ENCODE measurements around the gene B3GLCT. TPM values are rescaled to one million over a fixed set of nuclear protein-coding genes. Genes with fewer than 3 reads are reported as not detected.

Gene B3GLCT
- total RNA-seq, 1 donor from 2014 or later: 16.5 TPM

- DNase-seq (ENCODE audit: extremely low spot score, unreplicated experiment): no peak
- H3K36me3 Mint-ChIP-seq: peaks cover 3% of the 10 kb centered on the region
- H3K27ac Mint-ChIP-seq: no peak overlapping the region
- no peaks in the 10 kb centered on the region for H3K9me3 Mint-ChIP-seq
- peaks cover 19% of the 10 kb centered on the region for H3K4me1 Mint-ChIP-seq (ENCODE audit: unreplicated experiment)
- H3K27me3 Mint-ChIP-seq: peaks cover 49% of the 10 kb centered on the region
- H3K4me3 Mint-ChIP-seq: peak overlapping the region; percentile 60
- no peak for TF ChIP-seq CTCF (conservative IDR thresholded peaks at IDR 0.05)
These were observed 1.3 kb upstream of the B3GLCT start for GRCh38 chr13:31198519-31198918.

DNA sequence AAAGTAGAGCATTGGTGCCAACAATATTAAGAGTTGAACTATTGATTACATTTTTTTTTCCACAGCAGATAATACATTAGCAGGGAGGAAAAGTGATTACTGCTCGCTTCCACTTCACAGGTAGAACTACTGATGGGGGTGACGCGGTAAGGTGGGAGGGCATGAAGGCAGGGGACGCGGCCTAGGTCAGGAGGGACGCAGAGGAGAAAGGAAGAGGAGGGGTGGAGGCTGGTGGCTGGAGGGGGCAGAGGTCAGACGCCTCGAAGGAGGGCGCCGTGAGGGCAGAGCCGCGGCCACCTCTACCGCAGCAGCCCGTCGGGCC lies 287 bp upstream of the B3GLCT start:
- H3K36me3 Mint-ChIP-seq: peaks cover 3% of the 10 kb centered on the region
- peaks cover 23% of the 10 kb centered on the region for H3K4me1 Mint-ChIP-seq (ENCODE audit: unreplicated experiment)
- H3K9me3 Mint-ChIP-seq: no peaks in the 10 kb centered on the region
- H3K4me3 Mint-ChIP-seq: peak overlapping the region; percentile 84
- DNase-seq (ENCODE audit: extremely low spot score, unreplicated experiment): no peak
- H3K27ac Mint-ChIP-seq: peak overlapping the region; percentile 78
- H3K27me3 Mint-ChIP-seq: peaks cover 48% of the 10 kb centered on the region
- no peak for TF ChIP-seq CTCF (conservative IDR thresholded peaks at IDR 0.05)

GRCh38 chr13:31200637-31200971 lies 829 bp downstream of the B3GLCT start:
- peak; percentile 77 for DNase-seq (ENCODE audit: extremely low spot score, unreplicated experiment)
- Mint-ChIP-seq H3K27ac (peak overlapping the region; percentile 32), H3K4me3 (peak overlapping the region; percentile 82), H3K4me1 (ENCODE audit: unreplicated experiment) (peaks cover 25% of the 10 kb centered on the region), H3K9me3 (no peaks in the 10 kb centered on the region), H3K36me3 (peaks cover 4% of the 10 kb centered on the region), H3K27me3 (peaks cover 43% of the 10 kb centered on the region)
- TF ChIP-seq CTCF (conservative IDR thresholded peaks at IDR 0.05): peak; percentile 24

DNA sequence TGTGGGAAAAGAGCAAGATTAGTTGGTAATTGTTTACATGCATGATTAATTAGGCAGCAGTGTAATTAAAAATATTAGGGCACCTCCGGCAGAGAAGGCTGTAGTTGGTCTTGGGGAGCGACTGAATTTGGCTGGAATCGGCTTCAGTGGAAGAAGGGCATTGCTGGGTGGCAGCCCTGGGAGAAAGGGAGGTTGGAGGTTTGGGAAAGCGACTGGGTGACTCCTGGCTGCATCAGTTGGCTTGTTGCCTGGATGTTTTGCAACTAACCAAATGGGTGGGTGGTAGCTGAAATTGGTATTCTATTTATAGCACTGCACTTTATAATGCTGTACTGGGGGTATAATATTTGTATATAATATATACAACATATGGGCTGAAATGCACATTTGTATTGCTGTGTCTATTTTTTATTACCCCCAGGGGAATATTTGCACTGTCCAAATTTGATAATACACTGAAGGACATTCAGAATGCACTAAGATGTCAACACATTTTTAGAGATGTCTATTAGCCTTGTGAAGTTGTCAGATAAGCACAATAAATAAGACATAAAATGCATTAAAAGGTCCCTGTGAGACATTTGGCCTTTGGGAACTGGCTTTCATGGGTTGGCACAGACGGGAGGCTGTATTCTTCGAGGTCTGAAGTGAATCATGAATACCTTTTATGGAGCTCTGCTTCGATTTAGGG lies 1.7 kb downstream of the B3GLCT start:
- TF ChIP-seq CTCF (conservative IDR thresholded peaks at IDR 0.05): no peak
- Mint-ChIP-seq H3K4me3 (peak overlapping the region; percentile 82), H3K27ac (peak overlapping the region; percentile 32), H3K4me1 (ENCODE audit: unreplicated experiment) (peaks cover 22% of the 10 kb centered on the region), H3K36me3 (peaks cover 4% of the 10 kb centered on the region), H3K9me3 (no peaks in the 10 kb centered on the region), H3K27me3 (peaks cover 40% of the 10 kb centered on the region)
- no peak for DNase-seq (ENCODE audit: extremely low spot score, unreplicated experiment)

GRCh38 chr13:31204592-31204991 lies 4.8 kb downstream of the B3GLCT start:
- no peak for TF ChIP-seq CTCF (conservative IDR thresholded peaks at IDR 0.05)
- Mint-ChIP-seq H3K36me3 (peaks cover 4% of the 10 kb centered on the region), H3K27ac (no peak overlapping the region), H3K27me3 (peaks cover 21% of the 10 kb centered on the region), H3K9me3 (no peaks in the 10 kb centered on the region), H3K4me1 (ENCODE audit: unreplicated experiment) (peaks cover 32% of the 10 kb centered on the region), H3K4me3 (peak overlapping the region; percentile 4)
- DNase-seq (ENCODE audit: extremely low spot score, unreplicated experiment): no peak

All from type B pancreatic cell (in vitro differentiated cells).